ENCODE measurements around the gene ZFP62.

ZFP62 gene

DNA sequence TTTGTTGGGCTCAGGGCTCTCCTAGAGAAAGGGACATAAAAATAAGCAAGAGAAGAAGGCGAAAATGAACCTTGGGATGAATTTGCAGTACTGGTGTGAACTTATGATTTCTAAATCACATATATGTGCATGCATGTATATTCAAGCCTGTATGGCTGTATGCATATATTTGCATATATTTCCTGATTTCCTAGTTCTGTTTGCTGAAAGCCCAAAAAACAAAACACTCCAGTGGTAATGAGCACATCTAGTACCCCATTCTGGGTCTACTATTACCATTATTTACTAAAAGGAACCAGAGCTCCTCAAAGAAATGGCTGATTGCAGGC, 7.3 kb downstream of the ZFP62 start:
- ATAC-seq (replicated peaks) (no peak), DNase-seq (no peak)
- Mint-ChIP-seq H3K4me1 (ENCODE audit: low read depth in 2 of 2) (peaks cover 3 to 13% of the 10 kb centered on the region in 2 donors), H3K9me3 (peaks cover 3 to 9% of the 10 kb centered on the region in 2 donors), H3K4me3 (no peak overlapping the region), H3K36me3 (ENCODE audit: insufficient read depth) (peaks cover 34% of the 10 kb centered on the region), H3K27me3 (no peaks in the 10 kb centered on the region), H3K27ac (no peak overlapping the region)

DNA sequence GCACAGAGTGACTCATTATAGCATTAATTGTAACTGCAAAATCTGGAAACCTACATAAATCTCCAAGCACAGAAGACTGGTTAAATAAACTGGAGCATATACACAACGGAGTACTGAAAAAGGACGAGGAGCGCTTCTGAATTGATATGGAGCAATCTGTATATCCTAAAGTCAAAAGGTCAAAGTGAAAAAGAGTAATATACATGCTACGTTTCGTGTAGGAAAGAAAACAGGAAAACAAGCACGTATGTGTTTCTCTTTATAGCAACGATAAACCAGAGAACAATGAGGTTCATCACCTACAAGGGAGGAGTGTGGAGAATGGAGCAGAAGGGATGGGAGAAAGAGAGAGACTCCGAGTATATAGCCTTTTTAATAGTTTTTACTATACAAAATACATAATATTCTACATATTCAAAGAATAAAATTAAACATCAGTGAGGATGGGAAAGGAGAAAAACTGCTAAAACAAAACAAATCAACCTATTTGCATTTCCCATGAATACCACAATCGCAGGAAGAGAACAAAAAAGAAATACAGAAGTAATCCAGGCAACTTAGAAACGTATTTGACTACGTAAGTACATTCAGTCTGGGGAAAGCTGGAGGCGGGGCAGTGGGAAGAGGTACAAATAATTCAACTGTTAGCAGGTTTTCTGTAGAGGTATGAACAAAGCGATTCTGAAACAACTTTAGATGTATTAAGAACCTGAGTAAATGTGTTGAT, 7.8 kb downstream of the ZFP62 start:
- DNase-seq (no peak), ATAC-seq (replicated peaks) (no peak)
- Mint-ChIP-seq H3K9me3 (peaks cover 3 to 9% of the 10 kb centered on the region in 2 donors), H3K27me3 (no peaks in the 10 kb centered on the region), H3K27ac (no peak overlapping the region), H3K4me3 (no peak overlapping the region), H3K4me1 (ENCODE audit: low read depth in 2 of 2) (peaks cover 3 to 13% of the 10 kb centered on the region in 2 donors), H3K36me3 (ENCODE audit: insufficient read depth) (peaks cover 33% of the 10 kb centered on the region)

DNA sequence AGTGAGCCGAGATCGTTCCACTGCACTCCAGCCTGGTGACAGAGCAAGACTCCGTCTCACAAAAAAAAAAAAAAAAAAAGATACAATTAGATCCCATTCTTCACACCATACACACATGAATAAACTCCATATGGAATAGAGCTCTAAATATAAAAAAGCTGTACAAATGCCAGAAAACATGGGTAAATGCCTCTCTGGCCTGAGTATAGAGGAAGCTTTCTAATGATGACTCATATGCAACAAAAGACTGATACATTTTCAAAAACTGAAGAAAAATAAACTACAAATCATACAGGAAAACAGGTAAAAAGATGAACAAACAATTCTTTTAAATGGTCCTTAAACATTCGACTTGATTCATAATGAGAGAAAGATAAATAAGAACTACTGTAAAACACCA, 8.6 kb downstream of the ZFP62 start:
- H3K27ac Mint-ChIP-seq = no peak overlapping the region
- H3K36me3 Mint-ChIP-seq (ENCODE audit: insufficient read depth) = peaks cover 25% of the 10 kb centered on the region
- H3K9me3 Mint-ChIP-seq = peaks cover 3 to 9% of the 10 kb centered on the region in 2 donors

DNA sequence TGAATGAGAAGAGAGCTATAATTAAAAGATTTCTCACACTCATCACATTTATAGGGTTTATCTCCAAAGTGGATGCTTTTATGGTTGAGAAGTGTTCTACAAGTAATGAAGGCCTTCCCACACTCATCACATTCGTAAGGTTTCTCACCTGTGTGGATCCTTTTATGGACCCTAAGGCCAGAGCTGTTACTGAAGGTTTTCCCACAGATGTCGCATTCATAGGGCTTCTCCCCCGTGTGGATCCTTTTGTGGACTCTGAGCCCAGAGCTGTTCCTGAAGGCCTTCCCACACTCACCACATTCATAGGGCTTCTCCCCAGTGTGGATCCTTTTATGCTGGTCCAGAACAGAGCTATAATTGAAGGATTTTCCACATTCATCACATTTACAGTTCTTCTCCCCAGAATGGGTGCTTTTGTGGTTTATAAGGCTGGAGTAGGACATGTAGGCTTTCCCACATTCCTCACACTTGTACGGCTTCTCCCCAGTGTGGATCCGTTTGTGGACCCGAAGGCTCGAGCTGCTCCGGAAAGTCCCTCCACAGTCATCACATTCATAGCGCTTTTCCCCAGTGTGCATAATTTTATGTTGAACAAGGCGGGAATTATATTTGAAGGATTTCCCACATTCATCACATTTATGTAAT, 10.5 kb downstream of the ZFP62 start:
- Mint-ChIP-seq H3K9me3 (peaks cover 3 to 9% of the 10 kb centered on the region in 2 donors), H3K4me3 (no peak overlapping the region), H3K27ac (no peak overlapping the region), H3K4me1 (ENCODE audit: low read depth in 2 of 2) (peaks cover 2 to 8% of the 10 kb centered on the region in 2 donors), H3K27me3 (no peaks in the 10 kb centered on the region), H3K36me3 (ENCODE audit: insufficient read depth) (peaks cover 17% of the 10 kb centered on the region)
- DNase-seq (no peak), ATAC-seq (replicated peaks) (no peak)

More for the DNA sequence above, 8.6 kb downstream of the ZFP62 start:
- Mint-ChIP-seq H3K4me3 (no peak overlapping the region), H3K27me3 (no peaks in the 10 kb centered on the region), H3K4me1 (ENCODE audit: low read depth in 2 of 2) (peaks cover 3 to 13% of the 10 kb centered on the region in 2 donors)
- no peak for DNase-seq
- no peak for ATAC-seq (replicated peaks)

DNA sequence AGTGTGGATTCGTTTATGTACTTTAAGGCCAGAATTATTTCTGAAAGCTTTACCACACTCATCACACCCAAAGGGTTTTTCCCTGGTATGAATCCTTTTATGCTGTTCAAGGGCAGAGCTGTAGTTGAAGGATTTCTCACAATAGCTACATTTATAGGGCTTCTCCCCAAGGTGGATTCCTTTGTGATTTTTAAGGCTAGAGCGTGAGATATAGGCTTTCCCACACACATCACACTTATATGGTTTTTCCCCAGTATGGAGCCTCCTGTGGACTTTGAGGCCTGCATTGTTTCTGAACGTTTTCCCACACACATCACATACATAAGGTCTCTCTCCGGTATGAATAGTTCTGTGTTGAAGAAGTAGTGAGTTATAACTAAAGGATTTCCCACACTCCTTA, 11.2 kb downstream of the ZFP62 start:
- DNase-seq (no peak), ATAC-seq (replicated peaks) (no peak)
- Mint-ChIP-seq H3K4me1 (ENCODE audit: low read depth in 2 of 2) (peaks cover 2 to 8% of the 10 kb centered on the region in 2 donors), H3K36me3 (ENCODE audit: insufficient read depth) (peaks cover 17% of the 10 kb centered on the region), H3K27me3 (no peaks in the 10 kb centered on the region), H3K4me3 (no peak overlapping the region), H3K9me3 (peaks cover 3 to 9% of the 10 kb centered on the region in 2 donors), H3K27ac (no peak overlapping the region)

DNA sequence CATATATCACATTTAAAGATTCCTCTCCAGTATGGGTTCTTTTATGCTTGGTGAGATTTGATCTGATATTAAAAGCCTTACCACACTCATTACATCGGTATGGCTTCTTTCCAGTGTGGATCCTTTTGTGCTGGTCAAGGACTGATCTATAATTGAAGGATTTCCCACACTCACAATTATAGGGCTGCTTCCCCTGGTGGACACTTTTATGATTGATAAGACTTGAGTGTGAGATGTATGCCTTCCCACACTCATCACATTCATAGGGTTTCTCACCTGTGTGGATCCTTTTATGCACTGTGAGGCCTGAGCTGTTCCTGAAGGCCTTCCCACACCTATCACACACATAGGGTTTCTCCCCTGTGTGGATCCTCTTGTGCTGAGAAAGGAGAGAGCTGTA, 12.2 kb downstream of the ZFP62 start:
- no peak for ATAC-seq (replicated peaks)
- Mint-ChIP-seq H3K9me3 (peaks cover 3 to 9% of the 10 kb centered on the region in 2 donors), H3K4me3 (no peak overlapping the region), H3K27me3 (no peaks in the 10 kb centered on the region), H3K4me1 (ENCODE audit: low read depth in 2 of 2) (peaks cover 0 to 2% of the 10 kb centered on the region in 2 donors), H3K27ac (no peak overlapping the region), H3K36me3 (ENCODE audit: insufficient read depth) (peaks cover 17% of the 10 kb centered on the region)
- DNase-seq = no peak

DNA sequence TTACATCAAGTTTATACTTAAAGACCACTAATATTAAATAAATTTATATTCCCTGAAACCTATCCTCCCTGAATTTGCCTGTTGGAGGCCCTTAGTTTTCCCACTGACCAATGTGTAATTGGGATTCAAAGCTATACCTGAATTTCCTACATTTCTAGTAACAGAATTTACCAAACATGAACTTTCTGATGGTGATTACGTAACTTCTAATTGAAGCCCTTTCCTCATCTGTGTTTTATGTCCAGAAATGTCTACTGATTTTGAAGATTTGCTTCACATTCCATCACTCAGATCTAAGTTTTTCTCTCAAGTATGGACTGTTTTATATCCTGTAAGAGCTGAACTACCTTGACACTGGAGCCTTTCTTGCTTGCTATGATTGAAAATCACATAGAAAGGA, 12.8 kb downstream of the ZFP62 start:
- H3K27ac Mint-ChIP-seq = no peak overlapping the region
- DNase-seq (no peak), ATAC-seq (replicated peaks) (no peak)
- H3K4me3 Mint-ChIP-seq = no peak overlapping the region
- H3K4me1 Mint-ChIP-seq (ENCODE audit: low read depth in 2 of 2) = peaks cover 0 to 2% of the 10 kb centered on the region in 2 donors
- no peaks in the 10 kb centered on the region for H3K27me3 Mint-ChIP-seq
- H3K36me3 Mint-ChIP-seq (ENCODE audit: insufficient read depth) = peaks cover 17% of the 10 kb centered on the region
- H3K9me3 Mint-ChIP-seq = peaks cover 3 to 9% of the 10 kb centered on the region in 2 donors

DNA sequence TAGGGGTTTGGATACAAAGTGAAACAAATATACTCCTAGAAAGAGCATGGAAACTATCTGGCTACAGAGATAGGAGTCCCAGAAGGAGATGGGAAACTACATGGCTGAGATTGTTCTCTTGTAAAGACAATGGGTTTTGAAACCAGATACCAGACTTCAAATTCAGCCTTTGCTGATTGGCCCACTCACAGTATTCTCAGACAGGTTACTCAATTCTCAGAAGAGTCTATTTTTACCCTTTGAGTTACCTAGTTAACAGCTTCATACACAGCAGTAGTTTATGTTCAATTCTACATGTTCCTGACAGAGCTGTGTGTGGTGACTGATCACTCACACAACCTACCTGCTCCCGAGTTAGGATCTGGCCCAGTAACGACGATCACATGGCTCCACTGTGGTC, 14.1 kb downstream of the ZFP62 start:
- Mint-ChIP-seq H3K27me3 (no peaks in the 10 kb centered on the region), H3K36me3 (ENCODE audit: insufficient read depth) (peaks cover 17% of the 10 kb centered on the region), H3K4me1 (ENCODE audit: low read depth in 2 of 2) (peaks cover 0 to 2% of the 10 kb centered on the region in 2 donors), H3K27ac (no peak overlapping the region), H3K4me3 (no peak overlapping the region), H3K9me3 (peaks cover 3 to 9% of the 10 kb centered on the region in 2 donors)
- no peak for DNase-seq
- ATAC-seq (replicated peaks) = no peak

DNA sequence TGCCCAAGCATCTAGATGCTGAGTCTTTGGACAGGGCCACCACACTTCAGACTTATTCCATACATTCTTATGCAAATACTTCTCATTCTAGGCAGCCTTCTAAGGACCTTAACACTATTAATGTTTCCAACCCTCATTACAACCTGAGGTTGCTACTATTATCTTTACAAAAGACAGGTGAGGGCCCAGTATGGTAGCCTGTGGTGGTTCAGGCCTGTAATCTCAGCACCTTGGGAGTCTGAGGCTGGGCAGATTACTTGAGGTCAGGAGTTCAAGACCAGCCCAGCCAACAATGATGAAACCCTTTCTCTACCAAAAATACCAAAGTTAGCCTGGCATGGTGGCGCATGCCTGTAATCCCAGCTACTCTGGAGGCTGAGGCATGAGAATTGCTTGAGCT, 16.2 kb downstream of the ZFP62 start:
- Mint-ChIP-seq H3K36me3 (ENCODE audit: insufficient read depth) (peaks cover 1% of the 10 kb centered on the region), H3K27ac (no peak overlapping the region), H3K4me3 (no peak overlapping the region), H3K27me3 (no peaks in the 10 kb centered on the region), H3K4me1 (ENCODE audit: low read depth in 2 of 2) (peaks cover 0 to 2% of the 10 kb centered on the region in 2 donors), H3K9me3 (no peaks in the 10 kb centered on the region)
- ATAC-seq (replicated peaks) (no peak), DNase-seq (no peak)

DNA sequence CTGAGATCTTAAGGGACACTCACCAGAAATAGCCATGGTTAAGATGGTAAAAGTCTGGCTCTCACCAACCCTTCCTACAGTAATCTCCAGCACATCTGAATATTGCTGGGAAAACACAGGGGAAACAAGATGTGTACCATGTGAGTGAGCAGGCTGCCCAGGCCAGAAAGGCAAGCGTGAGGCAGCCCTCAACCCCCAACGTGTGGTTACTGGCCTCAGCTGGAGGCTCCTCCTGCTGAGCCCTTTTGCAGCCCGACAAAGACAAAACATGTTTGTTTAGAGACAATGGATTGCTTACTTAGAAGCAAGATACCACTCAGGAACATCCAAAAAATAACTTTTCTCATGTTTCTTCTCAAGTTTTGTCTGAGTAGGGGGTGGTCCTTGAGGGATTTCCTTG, 16.6 kb downstream of the ZFP62 start:
- Mint-ChIP-seq H3K27me3 (no peaks in the 10 kb centered on the region), H3K27ac (no peak overlapping the region), H3K4me1 (ENCODE audit: low read depth in 2 of 2) (peaks cover 0 to 2% of the 10 kb centered on the region in 2 donors), H3K36me3 (ENCODE audit: insufficient read depth) (no peaks in the 10 kb centered on the region), H3K4me3 (no peak overlapping the region), H3K9me3 (no peaks in the 10 kb centered on the region)
- DNase-seq (no peak), ATAC-seq (replicated peaks) (no peak)

DNA sequence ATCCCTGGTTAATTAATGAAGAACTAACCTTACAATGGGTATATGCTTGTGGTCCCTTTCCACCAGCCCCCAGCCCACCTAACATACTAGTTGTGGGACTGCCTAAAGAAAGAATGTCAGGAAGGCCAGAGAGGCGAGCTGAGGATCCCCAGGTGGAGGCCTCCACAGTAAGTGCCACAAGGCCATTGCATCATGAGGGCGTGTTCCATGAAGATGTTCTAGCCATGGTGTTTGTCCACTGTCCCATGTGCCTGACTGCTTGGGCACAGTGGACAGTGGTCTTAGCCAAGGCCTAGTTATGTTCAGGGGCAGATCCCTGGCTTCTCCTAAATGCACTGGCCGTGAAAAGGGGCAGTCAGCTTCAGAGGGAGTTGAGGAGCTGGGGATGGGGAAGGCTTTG, 21.1 kb downstream of the ZFP62 start:
- DNase-seq = no peak
- Mint-ChIP-seq H3K36me3 (ENCODE audit: insufficient read depth) (peaks cover 11% of the 10 kb centered on the region), H3K9me3 (no peaks in the 10 kb centered on the region), H3K4me3 (no peak overlapping the region), H3K4me1 (ENCODE audit: low read depth in 2 of 2) (peaks cover 0 to 4% of the 10 kb centered on the region in 2 donors), H3K27ac (no peak overlapping the region), H3K27me3 (no peaks in the 10 kb centered on the region)
- no peak for ATAC-seq (replicated peaks)

DNA sequence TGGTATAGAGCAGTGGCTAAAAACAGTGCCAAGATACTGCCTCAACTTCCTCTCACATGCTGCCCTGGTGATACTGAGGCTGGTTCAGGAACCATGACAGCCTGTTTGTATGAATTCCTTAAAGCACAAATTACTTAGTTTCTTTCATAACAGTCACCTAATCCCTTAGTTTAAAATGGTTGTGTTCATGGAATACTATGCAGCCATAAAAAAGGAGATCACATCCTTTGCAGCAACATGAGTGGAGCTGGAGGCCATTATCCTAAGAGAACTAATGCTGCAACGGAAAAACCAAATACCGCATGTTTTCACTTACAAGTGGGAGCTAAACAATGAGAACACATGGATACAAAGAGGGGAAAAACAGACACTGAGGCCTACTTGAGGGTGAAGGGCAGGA, 21.8 kb downstream of the ZFP62 start:
- no peak overlapping the region for H3K4me3 Mint-ChIP-seq
- no peaks in the 10 kb centered on the region for H3K9me3 Mint-ChIP-seq
- ATAC-seq (replicated peaks) (no peak), DNase-seq (no peak)
- H3K4me1 Mint-ChIP-seq (ENCODE audit: low read depth in 2 of 2) = peaks cover 6 to 7% of the 10 kb centered on the region in 2 donors
- H3K36me3 Mint-ChIP-seq (ENCODE audit: insufficient read depth) = peaks cover 11% of the 10 kb centered on the region
- H3K27ac Mint-ChIP-seq = no peak overlapping the region
- H3K27me3 Mint-ChIP-seq = no peaks in the 10 kb centered on the region

DNA sequence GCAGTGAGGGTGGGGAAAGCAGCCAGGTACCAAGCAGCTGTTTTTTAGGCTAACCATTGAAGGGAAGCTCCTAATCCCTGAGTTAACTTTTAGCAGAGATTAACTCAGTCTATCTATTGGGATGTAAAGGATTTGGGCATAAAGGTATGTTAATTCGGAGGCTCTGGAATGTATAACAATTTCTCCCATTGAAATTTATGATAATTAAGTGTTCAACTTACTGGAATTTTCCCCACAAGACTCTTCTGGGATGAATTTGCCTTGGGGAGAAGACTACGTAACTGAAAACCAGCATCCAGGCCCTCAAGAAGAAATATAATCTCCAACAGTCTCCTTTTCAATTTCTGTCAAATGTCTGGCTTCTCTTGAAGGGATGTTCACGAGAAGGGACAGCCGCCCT, 23.6 kb downstream of the ZFP62 start:
- Mint-ChIP-seq H3K27ac (peak overlapping the region in 1 of 2 donors; percentile 35), H3K4me3 (no peak overlapping the region), H3K27me3 (no peaks in the 10 kb centered on the region), H3K9me3 (no peaks in the 10 kb centered on the region), H3K4me1 (ENCODE audit: low read depth in 2 of 2) (peaks cover 19% of the 10 kb centered on the region in 2 donors), H3K36me3 (ENCODE audit: insufficient read depth) (peaks cover 11% of the 10 kb centered on the region)
- DNase-seq = no peak
- ATAC-seq (replicated peaks) = no peak

DNA sequence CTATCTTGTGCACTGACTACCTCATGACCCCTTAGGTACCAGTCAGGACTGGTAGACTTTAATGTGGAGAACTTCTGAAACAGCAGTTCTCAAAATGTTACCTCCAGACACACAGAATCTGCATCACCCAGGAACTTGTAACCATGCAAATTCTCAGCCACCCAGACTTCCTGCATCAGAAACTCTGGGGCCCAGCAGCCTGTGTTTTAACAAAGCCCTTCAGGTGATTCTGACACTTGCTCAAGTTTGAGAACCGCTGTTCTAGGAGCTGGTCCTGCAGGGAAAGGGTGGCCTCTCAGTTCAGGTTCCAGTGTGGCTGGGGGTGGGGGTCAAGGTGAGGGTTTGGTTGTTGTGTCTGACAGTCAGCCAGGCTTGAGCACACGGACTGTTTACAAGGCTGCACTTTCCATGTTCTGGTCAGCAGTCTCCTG, 28.4 kb downstream of the ZFP62 start:
- ATAC-seq (replicated peaks) (peak; percentile 34), DNase-seq (peak in 2 of 3 experiments; percentile 14 to 23)
- peaks cover 38 to 40% of the 10 kb centered on the region in 2 donors for H3K4me1 Mint-ChIP-seq (ENCODE audit: low read depth in 2 of 2)
- peaks cover 37% of the 10 kb centered on the region for H3K36me3 Mint-ChIP-seq (ENCODE audit: insufficient read depth)
- H3K27ac Mint-ChIP-seq = peak overlapping the region; percentile 99
- no peaks in the 10 kb centered on the region for H3K27me3 Mint-ChIP-seq
- no peaks in the 10 kb centered on the region for H3K9me3 Mint-ChIP-seq
- H3K4me3 Mint-ChIP-seq = peak overlapping the region; percentile 99 to 100

All from effector memory CD8-positive, alpha-beta T cell (primary cell).